ENCODE data around the gene HSPA12A. TPM values are rescaled to one million over a fixed set of nuclear protein-coding genes. Genes with fewer than 3 reads are reported as not detected.

Gene HSPA12A
- total and polyA plus RNA-seq, 4 donors: 2.0 to 9.8 (median 5.0) TPM

GRCh38 chr10:116665541-116666125 is 76.7 kb downstream of the HSPA12A start:
- DNase-seq: peak; percentile 70 to 77 (median 71)

GRCh38 chr10:116664631-116665030 is 77.7 kb downstream of the HSPA12A start:
- DNase-seq (no peak), ATAC-seq (ENCODE audit: insufficient read depth, low FRiP score) (no peak)
- WGBS, 2 donors: 83 to 89% methylated on average over 5 of the region's 5 CpGs
- Histone ChIP-seq H3K27ac (ENCODE audit: low read depth in 1 of 2, low read length in 1 of 2) (no peak overlapping the region), H3K9ac (ENCODE audit: insufficient read depth in 1 of 2, low read length in 2 of 2) (no peak overlapping the region), H3K27me3 (ENCODE audit: control insufficient read depth in 3 of 3, insufficient read depth in 3 of 3, low read length in 2 of 3) (no peaks in the 10 kb centered on the region), H3K4me3 (no peak overlapping the region), H3K36me3 (ENCODE audit: control insufficient read depth in 4 of 4, insufficient read depth in 4 of 4, low read length in 4 of 4) (no peaks in the 10 kb centered on the region), H3K4me1 (ENCODE audit: control insufficient read depth in 5 of 5, insufficient read depth in 5 of 5, low read length in 5 of 5) (peaks cover 0 to 7% (median 0%) of the 10 kb centered on the region in 5 donors), H3K9me3 (ENCODE audit: control insufficient read depth in 4 of 4, insufficient read depth in 3 of 4, low read length in 3 of 4) (peaks cover 0 to 7% (median 0%) of the 10 kb centered on the region in 4 donors)
- TF ChIP-seq CTCF (IDR thresholded peaks at IDR 0.05; ENCODE audit: control extremely low read depth, extremely low read depth): no peak

More at GRCh38 chr10:116665541-116666125, 76.7 kb downstream of the HSPA12A start:
- Histone ChIP-seq H3K27me3 (ENCODE audit: control insufficient read depth in 3 of 3, insufficient read depth in 3 of 3, low read length in 2 of 3) (peaks cover 0 to 3% (median 0%) of the 10 kb centered on the region in 3 donors), H3K4me1 (ENCODE audit: control insufficient read depth in 5 of 5, insufficient read depth in 5 of 5, low read length in 5 of 5) (peaks cover 0 to 7% (median 0%) of the 10 kb centered on the region in 5 donors), H3K4me3 (no peak overlapping the region), H3K9ac (ENCODE audit: insufficient read depth in 1 of 2, low read length in 2 of 2) (no peak overlapping the region), H3K27ac (ENCODE audit: low read depth in 1 of 2, low read length in 1 of 2) (no peak overlapping the region), H3K9me3 (ENCODE audit: control insufficient read depth in 4 of 4, insufficient read depth in 3 of 4, low read length in 3 of 4) (peaks cover 0 to 7% (median 0%) of the 10 kb centered on the region in 4 donors), H3K36me3 (ENCODE audit: control insufficient read depth in 4 of 4, insufficient read depth in 4 of 4, low read length in 4 of 4) (no peaks in the 10 kb centered on the region)
- ATAC-seq (ENCODE audit: insufficient read depth, low FRiP score): no peak
- no peak for TF ChIP-seq CTCF (IDR thresholded peaks at IDR 0.05; ENCODE audit: control extremely low read depth, extremely low read depth)
- WGBS, 2 donors: 69 to 78% methylated on average over 13 of the region's 13 CpGs

GRCh38 chr10:116663342-116663741 is 79.0 kb downstream of the HSPA12A start:
- WGBS, 2 donors: 91 to 96% methylated on average over 7 of the region's 7 CpGs
- no peak for DNase-seq
- Histone ChIP-seq H3K9me3 (ENCODE audit: control insufficient read depth in 4 of 4, insufficient read depth in 3 of 4, low read length in 3 of 4) (peaks cover 0 to 7% (median 0%) of the 10 kb centered on the region in 4 donors), H3K9ac (ENCODE audit: insufficient read depth in 1 of 2, low read length in 2 of 2) (no peak overlapping the region), H3K27ac (ENCODE audit: low read depth in 1 of 2, low read length in 1 of 2) (no peak overlapping the region), H3K36me3 (ENCODE audit: control insufficient read depth in 4 of 4, insufficient read depth in 4 of 4, low read length in 4 of 4) (no peaks in the 10 kb centered on the region), H3K27me3 (ENCODE audit: control insufficient read depth in 3 of 3, insufficient read depth in 3 of 3, low read length in 2 of 3) (no peaks in the 10 kb centered on the region), H3K4me1 (ENCODE audit: control insufficient read depth in 5 of 5, insufficient read depth in 5 of 5, low read length in 5 of 5) (peaks cover 0 to 7% (median 0%) of the 10 kb centered on the region in 5 donors), H3K4me3 (no peak overlapping the region)
- ATAC-seq (ENCODE audit: insufficient read depth, low FRiP score): no peak
- no peak for TF ChIP-seq CTCF (IDR thresholded peaks at IDR 0.05; ENCODE audit: control extremely low read depth, extremely low read depth)
